Uterus (tissue), 4 donors: ENCODE measurements around the gene DOCK4. TPM values are rescaled to one million over a fixed set of nuclear protein-coding genes. Genes with fewer than 3 reads are reported as not detected.
"Not testable (repeated sequence)": the region's sequence is repeated elsewhere in the genome, so short reads cannot be mapped to it uniquely, and the experiment has no call there.

Experiments used
- DNase-seq, 2 donors: peaks; one replicate each; pipeline ENCODE4 v3.0.0-alpha.2; 2019 to 2020
- H3K27ac ChIP-seq, 2 donors: fragments of 200-600 bp; sonication (generic); 1 replicate in 1 of 2; 2 replicates in 1 of 2; pipeline ENCODE4 v1.5.1; 2016 to 2018
- H3K27me3 ChIP-seq, 2 donors: fragments of 200-600 bp; sonication (generic); one replicate each; pipeline ENCODE4 v1.5.1; 2018 to 2019; ENCODE audit warnings: control low read depth in 1 of 2
- H3K36me3 ChIP-seq, 2 donors: fragments of 200-600 bp; sonication (generic); one replicate each; pipeline ENCODE4 v1.5.1; 2019; ENCODE audit warnings: control low read depth in 1 of 2
- H3K4me1 ChIP-seq, 2 donors: fragments of 200-600 bp; sonication (generic); one replicate each; pipeline ENCODE4 v1.5.1; 2018 to 2019; ENCODE audit warnings: control low read depth in 1 of 2
- H3K4me3 ChIP-seq, 2 donors: fragments of 200-600 bp; sonication (generic); 1 replicate in 1 of 2; 2 replicates in 1 of 2; pipeline ENCODE4 v1.5.1; 2018 to 2019; ENCODE audit warnings: mild to moderate bottlenecking in 1 of 2
- H3K9me3 ChIP-seq, 2 donors: fragments of 200-600 bp; sonication (generic); one replicate each; pipeline ENCODE4 v1.5.1; 2019; ENCODE audit warnings: control low read depth in 1 of 2
- CTCF ChIP-seq, 4 experiments: fragments of 200-600 bp in 2 of 4; fragments of 450-650 bp in 2 of 4; sonication (generic) in 2 of 4; IDR thresholded peaks; one replicate each; pipeline ENCODE4 v1.5.1; 2016 to 2019; ENCODE audit warnings: antibody characterized with exemption in 4 of 4, mild to moderate bottlenecking in 2 of 4, moderate library complexity in 1 of 4
- POLR2A ChIP-seq, 2 donors: fragments of 450-650 bp; IDR thresholded peaks; one replicate each; pipeline ENCODE4 v1.6.1; 2016; ENCODE audit warnings: antibody characterized with exemption in 2 of 2, mild to moderate bottlenecking in 1 of 2, moderate library complexity in 1 of 2
- intact Hi-C: fragments of 100-400 bp; cut with DNase I; formaldehyde crosslinking; loops from one replicate; pipeline ENCODE4 v1.15.1; 2023; ENCODE audit warnings: low total_unique reads
- total RNA-seq, 4 donors: library from RNA; depleted of rRNA in 3 of 4; stranded (reverse); fragments of >200 nt in 3 of 4; gene quantifications; one replicate each; pipeline versions ENCODE4 v1.1.0 to v1.2.4, GENCODE V29; 2014 to 2023
- donor health status: DM: yes; HTN: yes; CAD: no.

Gene DOCK4
- total RNA-seq, 4 donors from 2014 or later, result 48.8 to 217 (median 72.3) TPM

GRCh38 chr7:112130729-112131410, 75.3 kb downstream of the DOCK4 start:
- intact Hi-C loops, result no loop called here

GRCh38 chr7:112129655-112130323, 76.4 kb downstream of the DOCK4 start:
- intact Hi-C loops, result no loop called here
- Histone ChIP-seq H3K9me3 (no peaks in the 10 kb centered on the region), H3K4me3 (no peak overlapping the region), H3K4me1 (no peaks in the 10 kb centered on the region), H3K27ac (peak overlapping the region; percentile 43 to 57), H3K36me3 (no peaks in the 10 kb centered on the region), H3K27me3 (no peaks in the 10 kb centered on the region)
- peak; percentile 25 to 26 for DNase-seq
- no peak for TF ChIP-seq CTCF (IDR thresholded peaks at IDR 0.05)
- TF ChIP-seq POLR2A (IDR thresholded peaks at IDR 0.05), result no peak

More at GRCh38 chr7:112130729-112131410, 75.3 kb downstream of the DOCK4 start:
- Histone ChIP-seq H3K27me3 (no peaks in the 10 kb centered on the region), H3K4me1 (no peaks in the 10 kb centered on the region), H3K27ac (peak overlapping the region in 1 of 2 donors; percentile 57), H3K36me3 (no peaks in the 10 kb centered on the region), H3K9me3 (no peaks in the 10 kb centered on the region), H3K4me3 (no peak overlapping the region)
- TF ChIP-seq POLR2A (IDR thresholded peaks at IDR 0.05) (no peak), CTCF (IDR thresholded peaks at IDR 0.05) (no peak)
- no peak for DNase-seq

- H3K4me3 ChIP-seq, intact Hi-C loops, H3K36me3 ChIP-seq, H3K27ac ChIP-seq, H3K4me1 ChIP-seq, H3K9me3 ChIP-seq, DNase-seq, H3K27me3 ChIP-seq: not testable (repeated sequence)
Observed at GRCh38 chr7:112128461-112129425, 77.5 kb downstream of the DOCK4 start.

- H3K4me1 ChIP-seq, H3K36me3 ChIP-seq, H3K27ac ChIP-seq, DNase-seq, intact Hi-C loops, H3K27me3 ChIP-seq, H3K4me3 ChIP-seq, H3K9me3 ChIP-seq: not testable (repeated sequence)
Observed at GRCh38 chr7:112128041-112128440, 78.2 kb downstream of the DOCK4 start.

- Histone ChIP-seq H3K9me3 (no peaks in the 10 kb centered on the region), H3K27ac (no peak overlapping the region), H3K4me3 (no peak overlapping the region), H3K4me1 (no peaks in the 10 kb centered on the region), H3K36me3 (no peaks in the 10 kb centered on the region), H3K27me3 (no peaks in the 10 kb centered on the region)
- no peak for TF ChIP-seq POLR2A (IDR thresholded peaks at IDR 0.05)
- TF ChIP-seq CTCF (IDR thresholded peaks at IDR 0.05), result no peak
- DNase-seq, result no peak
- intact Hi-C loops, result no loop called here
Observed at GRCh38 chr7:112125250-112125649, 80.9 kb downstream of the DOCK4 start.
